Measurements from ENCODE around the gene EPS8L2. TPM values are rescaled to one million over a fixed set of nuclear protein-coding genes. Genes with fewer than 3 reads are reported as not detected.

The EPS8L2 gene
- total and polyA plus RNA-seq, 9 of the 15 experiments (the other 6 are each of a cell fraction or from before 2014, with no cell fraction given), result 0.75 to 17.0 (median 3.7) TPM

GRCh38 chr11:747158-748006 is 41.4 kb downstream of the EPS8L2 start, which contains the start of gene TALDO1 (continued):
- TF ChIP-seq CBFA2T2 (conservative IDR thresholded peaks at IDR 0.05) (no peak), E2F3 (CRISPR knock-in tag; IDR thresholded peaks at IDR 0.05) (no peak), TAF15 (IDR thresholded peaks at IDR 0.05; ENCODE audit: low read depth, low read length) (no peak), MXD1 (CRISPR knock-in tag; IDR thresholded peaks at IDR 0.05; ENCODE audit: borderline replicate concordance, poor library complexity, severe bottlenecking) (no peak), KLF10 (CRISPR knock-in tag; IDR thresholded peaks at IDR 0.05) (no peak), FOS (IDR thresholded peaks at IDR 0.05; ENCODE audit: extremely low read depth, insufficient read length) (no peak), GTF2A2 (tag; IDR thresholded peaks at IDR 0.05) (no peak), TCF3 (CRISPR knock-in tag; IDR thresholded peaks at IDR 0.05) (no peak), CUX1 (CRISPR knock-in tag; IDR thresholded peaks at IDR 0.05) (no peak), CBX3 (IDR thresholded peaks at IDR 0.05; ENCODE audit: borderline replicate concordance in 1 of 2, low read length in 2 of 2) (no peak), HNRNPH1 (optimal IDR thresholded peaks at IDR 0.05; ENCODE audit: low read depth, low read length) (no peak), ZNF785 (CRISPR knock-in tag; IDR thresholded peaks at IDR 0.05) (no peak), ZC3H4 (CRISPR knock-in tag; IDR thresholded peaks at IDR 0.05; ENCODE audit: borderline replicate concordance) (peak; percentile 85), FOXA3 (CRISPR knock-in tag; conservative IDR thresholded peaks at IDR 0.05 in 1 of 2, IDR thresholded peaks at IDR 0.05 in 1 of 2) (no peak), KDM1A (IDR thresholded peaks at IDR 0.05) (no peak), ZNF175 (CRISPR knock-in tag; IDR thresholded peaks at IDR 0.05; ENCODE audit: low read depth) (no peak), ETV5 (CRISPR knock-in tag; IDR thresholded peaks at IDR 0.05; ENCODE audit: low read depth) (no peak; the same call in 1 of the 2 replicates), ZNF444 (CRISPR knock-in tag; IDR thresholded peaks at IDR 0.05) (no peak), HDAC3 (IDR thresholded peaks at IDR 0.05; ENCODE audit: borderline replicate concordance, partially characterized antibody) (no peak), POLR2A (conservative IDR thresholded peaks at IDR 0.05) (peak; percentile 88), MEF2D (tag; conservative IDR thresholded peaks at IDR 0.05; ENCODE audit: low read depth) (no peak), NELFE (IDR thresholded peaks at IDR 0.05; ENCODE audit: insufficient read depth, insufficient read length) (no peak), ZNF354B (CRISPR knock-in tag; IDR thresholded peaks at IDR 0.05) (no peak)
